SK-N-SH treated with all-trans-retinoic acid at 6 μM for 48 hours (cell line): ENCODE results near the gene CCDC106.

Source experiments
- ESRRG ChIP-seq: fragments of 250-450 bp; sonication (Bioruptor Pico); IDR thresholded peaks from 2 replicates; pipeline ENCODE4 v1.6.1; 2021; ENCODE audit warnings: mild to moderate bottlenecking
- ISL1 ChIP-seq: fragments of 250-450 bp; sonication (Bioruptor Pico); IDR thresholded peaks from 2 replicates; pipeline ENCODE4 v2.1.2; 2022; ENCODE audit warnings: mild to moderate bottlenecking, moderate library complexity
- RARB ChIP-seq: fragments of 250-450 bp; sonication (Bioruptor Pico); IDR thresholded peaks from 2 replicates; pipeline ENCODE4 v1.8.0; 2021; ENCODE audit warnings: mild to moderate bottlenecking, moderate library complexity
- SNAI2 ChIP-seq: fragments of 250-450 bp; sonication (Bioruptor Pico); IDR thresholded peaks from 2 replicates; pipeline ENCODE4 v1.5.0; 2020; ENCODE audit warnings: mild to moderate bottlenecking, moderate library complexity
- TCF4 ChIP-seq: fragments of 250-450 bp; sonication (Bioruptor Pico); IDR thresholded peaks from 2 replicates; pipeline ENCODE4 v1.8.0; 2021; ENCODE audit warnings: mild to moderate bottlenecking, moderate library complexity, borderline replicate concordance
- ZNF565 ChIP-seq: fragments of 450-650 bp; formaldehyde crosslinking; conservative IDR thresholded peaks from 2 replicates; pipeline ENCODE4 v1.5.0; 2020; ENCODE audit warnings: low read depth, mild to moderate bottlenecking, moderate library complexity
- ZNF8 ChIP-seq: fragments of 450-650 bp; formaldehyde crosslinking; IDR thresholded peaks from 2 replicates; pipeline ENCODE4 v1.5.0; 2020; ENCODE audit warnings: mild to moderate bottlenecking, moderate library complexity
- TF ChIP-seq, protein P1 (sequence below): fragments of 250-450 bp; sonication (Bioruptor Pico); IDR thresholded peaks from 2 replicates; pipeline ENCODE4 v1.8.0; 2021; ENCODE audit warnings: low read depth, mild to moderate bottlenecking, moderate library complexity, borderline replicate concordance
- TF ChIP-seq, protein P2 (sequence below): fragments of 250-450 bp; sonication (Bioruptor Pico); IDR thresholded peaks from 2 replicates; pipeline ENCODE4 v1.8.0; 2020; ENCODE audit warnings: mild to moderate bottlenecking, moderate library complexity, borderline replicate concordance
- TF ChIP-seq, protein P3 (sequence below): fragments of 250-450 bp; sonication (Bioruptor Pico); IDR thresholded peaks from 2 replicates; pipeline ENCODE4 v1.5.1; 2020; ENCODE audit warnings: low read depth, mild to moderate bottlenecking, moderate library complexity

DNA sequence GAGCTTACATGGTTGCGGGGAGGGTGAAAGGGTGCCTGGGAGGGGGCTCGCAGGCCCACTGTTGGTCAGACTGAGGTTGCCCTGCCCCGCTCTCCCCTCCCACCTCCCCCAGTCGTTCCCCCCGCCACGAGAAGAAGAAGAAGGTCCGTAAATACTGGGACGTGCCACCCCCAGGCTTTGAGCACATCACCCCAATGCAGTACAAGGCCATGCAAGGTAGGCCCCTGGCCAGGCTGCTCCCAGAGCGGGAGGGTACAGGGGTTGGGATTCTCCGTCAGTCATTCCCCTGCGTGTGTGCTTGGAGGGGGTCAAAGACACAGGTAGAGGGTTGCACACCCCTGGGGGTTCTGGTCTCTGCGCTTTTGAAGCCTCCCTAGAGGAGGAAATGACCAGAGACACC, 12.4 kb downstream of the CCDC106 start:
- TF ChIP-seq, protein P1, sequence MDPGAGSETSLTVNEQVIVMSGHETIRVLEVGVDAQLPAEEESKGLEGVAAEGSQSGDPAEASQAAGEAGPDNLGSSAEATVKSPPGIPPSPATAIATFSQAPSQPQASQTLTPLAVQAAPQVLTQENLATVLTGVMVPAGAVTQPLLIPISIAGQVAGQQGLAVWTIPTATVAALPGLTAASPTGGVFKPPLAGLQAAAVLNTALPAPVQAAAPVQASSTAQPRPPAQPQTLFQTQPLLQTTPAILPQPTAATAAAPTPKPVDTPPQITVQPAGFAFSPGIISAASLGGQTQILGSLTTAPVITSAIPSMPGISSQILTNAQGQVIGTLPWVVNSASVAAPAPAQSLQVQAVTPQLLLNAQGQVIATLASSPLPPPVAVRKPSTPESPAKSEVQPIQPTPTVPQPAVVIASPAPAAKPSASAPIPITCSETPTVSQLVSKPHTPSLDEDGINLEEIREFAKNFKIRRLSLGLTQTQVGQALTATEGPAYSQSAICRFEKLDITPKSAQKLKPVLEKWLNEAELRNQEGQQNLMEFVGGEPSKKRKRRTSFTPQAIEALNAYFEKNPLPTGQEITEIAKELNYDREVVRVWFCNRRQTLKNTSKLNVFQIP (CRISPR knock-in tag) = no peak
- no peak for TF ChIP-seq TCF4 (CRISPR knock-in tag)
- no peak for TF ChIP-seq RARB (CRISPR knock-in tag)
- TF ChIP-seq ISL1 (CRISPR knock-in tag) = no peak
- TF ChIP-seq, protein P2, sequence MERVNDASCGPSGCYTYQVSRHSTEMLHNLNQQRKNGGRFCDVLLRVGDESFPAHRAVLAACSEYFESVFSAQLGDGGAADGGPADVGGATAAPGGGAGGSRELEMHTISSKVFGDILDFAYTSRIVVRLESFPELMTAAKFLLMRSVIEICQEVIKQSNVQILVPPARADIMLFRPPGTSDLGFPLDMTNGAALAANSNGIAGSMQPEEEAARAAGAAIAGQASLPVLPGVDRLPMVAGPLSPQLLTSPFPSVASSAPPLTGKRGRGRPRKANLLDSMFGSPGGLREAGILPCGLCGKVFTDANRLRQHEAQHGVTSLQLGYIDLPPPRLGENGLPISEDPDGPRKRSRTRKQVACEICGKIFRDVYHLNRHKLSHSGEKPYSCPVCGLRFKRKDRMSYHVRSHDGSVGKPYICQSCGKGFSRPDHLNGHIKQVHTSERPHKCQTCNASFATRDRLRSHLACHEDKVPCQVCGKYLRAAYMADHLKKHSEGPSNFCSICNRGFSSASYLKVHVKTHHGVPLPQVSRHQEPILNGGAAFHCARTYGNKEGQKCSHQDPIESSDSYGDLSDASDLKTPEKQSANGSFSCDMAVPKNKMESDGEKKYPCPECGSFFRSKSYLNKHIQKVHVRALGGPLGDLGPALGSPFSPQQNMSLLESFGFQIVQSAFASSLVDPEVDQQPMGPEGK (CRISPR knock-in tag) = no peak
- no peak for TF ChIP-seq ZNF565 (CRISPR knock-in tag)
- TF ChIP-seq, protein P3, sequence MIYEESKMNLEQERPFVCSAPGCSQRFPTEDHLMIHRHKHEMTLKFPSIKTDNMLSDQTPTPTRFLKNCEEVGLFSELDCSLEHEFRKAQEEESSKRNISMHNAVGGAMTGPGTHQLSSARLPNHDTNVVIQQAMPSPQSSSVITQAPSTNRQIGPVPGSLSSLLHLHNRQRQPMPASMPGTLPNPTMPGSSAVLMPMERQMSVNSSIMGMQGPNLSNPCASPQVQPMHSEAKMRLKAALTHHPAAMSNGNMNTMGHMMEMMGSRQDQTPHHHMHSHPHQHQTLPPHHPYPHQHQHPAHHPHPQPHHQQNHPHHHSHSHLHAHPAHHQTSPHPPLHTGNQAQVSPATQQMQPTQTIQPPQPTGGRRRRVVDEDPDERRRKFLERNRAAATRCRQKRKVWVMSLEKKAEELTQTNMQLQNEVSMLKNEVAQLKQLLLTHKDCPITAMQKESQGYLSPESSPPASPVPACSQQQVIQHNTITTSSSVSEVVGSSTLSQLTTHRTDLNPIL (CRISPR knock-in tag) = no peak
- no peak for TF ChIP-seq ZNF8
- TF ChIP-seq SNAI2 (CRISPR knock-in tag) = no peak
- no peak for TF ChIP-seq ESRRG (CRISPR knock-in tag)
